Measurements from ENCODE around the gene APOL4. TPM values are rescaled to one million over a fixed set of nuclear protein-coding genes. Genes with fewer than 3 reads are reported as not detected.

Gene APOL4
- total and polyA plus RNA-seq, 7 donors = 1.2 to 14.0 (median 4.8) TPM

DNA sequence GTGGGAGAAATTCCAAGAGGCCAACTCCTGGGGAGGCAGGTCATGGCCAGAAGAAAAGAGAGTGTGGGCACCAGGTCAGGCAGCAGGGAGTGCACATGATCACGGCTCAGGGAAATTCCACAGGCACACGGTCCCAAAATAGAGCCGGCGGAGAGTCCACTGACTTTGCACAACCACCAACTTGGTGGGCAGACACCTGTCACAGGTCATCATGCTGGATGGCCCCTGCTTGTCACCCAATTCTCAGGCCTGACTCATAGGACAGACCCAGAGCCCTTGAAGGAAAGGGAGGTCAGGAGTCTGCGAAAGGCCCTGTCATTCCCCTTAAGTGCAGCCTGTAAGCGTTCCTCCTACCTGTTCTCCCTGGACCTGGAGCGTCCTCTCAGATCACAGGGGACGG lies 21.9 kb upstream of the APOL4 start:
- peaks cover 0 to 12% (median 8%) of the 10 kb centered on the region in 4 donors for H3K36me3 ChIP-seq
- peaks cover 0 to 21% (median 0%) of the 10 kb centered on the region in 4 donors for H3K4me1 ChIP-seq
- intact Hi-C loops (cut with DNase I) = no loop called here
- H3K27ac ChIP-seq = no peak overlapping the region
- no peak for DNase-seq
- no peak overlapping the region for H3K4me3 ChIP-seq
- 92 to 93% methylated on average over 8 of the region's 8 CpGs for WGBS, 2 donors
- H3K27me3 ChIP-seq = no peaks in the 10 kb centered on the region
- TF ChIP-seq POLR2A (IDR thresholded peaks at IDR 0.05) (no peak), POLR2AphosphoS5 (IDR thresholded peaks at IDR 0.05) (no peak), EP300 (IDR thresholded peaks at IDR 0.05) (no peak)
- TF ChIP-seq, protein P1, sequence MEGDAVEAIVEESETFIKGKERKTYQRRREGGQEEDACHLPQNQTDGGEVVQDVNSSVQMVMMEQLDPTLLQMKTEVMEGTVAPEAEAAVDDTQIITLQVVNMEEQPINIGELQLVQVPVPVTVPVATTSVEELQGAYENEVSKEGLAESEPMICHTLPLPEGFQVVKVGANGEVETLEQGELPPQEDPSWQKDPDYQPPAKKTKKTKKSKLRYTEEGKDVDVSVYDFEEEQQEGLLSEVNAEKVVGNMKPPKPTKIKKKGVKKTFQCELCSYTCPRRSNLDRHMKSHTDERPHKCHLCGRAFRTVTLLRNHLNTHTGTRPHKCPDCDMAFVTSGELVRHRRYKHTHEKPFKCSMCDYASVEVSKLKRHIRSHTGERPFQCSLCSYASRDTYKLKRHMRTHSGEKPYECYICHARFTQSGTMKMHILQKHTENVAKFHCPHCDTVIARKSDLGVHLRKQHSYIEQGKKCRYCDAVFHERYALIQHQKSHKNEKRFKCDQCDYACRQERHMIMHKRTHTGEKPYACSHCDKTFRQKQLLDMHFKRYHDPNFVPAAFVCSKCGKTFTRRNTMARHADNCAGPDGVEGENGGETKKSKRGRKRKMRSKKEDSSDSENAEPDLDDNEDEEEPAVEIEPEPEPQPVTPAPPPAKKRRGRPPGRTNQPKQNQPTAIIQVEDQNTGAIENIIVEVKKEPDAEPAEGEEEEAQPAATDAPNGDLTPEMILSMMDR (IDR thresholded peaks at IDR 0.05) = no peak
- no peaks in the 10 kb centered on the region for H3K9me3 ChIP-seq

DNA sequence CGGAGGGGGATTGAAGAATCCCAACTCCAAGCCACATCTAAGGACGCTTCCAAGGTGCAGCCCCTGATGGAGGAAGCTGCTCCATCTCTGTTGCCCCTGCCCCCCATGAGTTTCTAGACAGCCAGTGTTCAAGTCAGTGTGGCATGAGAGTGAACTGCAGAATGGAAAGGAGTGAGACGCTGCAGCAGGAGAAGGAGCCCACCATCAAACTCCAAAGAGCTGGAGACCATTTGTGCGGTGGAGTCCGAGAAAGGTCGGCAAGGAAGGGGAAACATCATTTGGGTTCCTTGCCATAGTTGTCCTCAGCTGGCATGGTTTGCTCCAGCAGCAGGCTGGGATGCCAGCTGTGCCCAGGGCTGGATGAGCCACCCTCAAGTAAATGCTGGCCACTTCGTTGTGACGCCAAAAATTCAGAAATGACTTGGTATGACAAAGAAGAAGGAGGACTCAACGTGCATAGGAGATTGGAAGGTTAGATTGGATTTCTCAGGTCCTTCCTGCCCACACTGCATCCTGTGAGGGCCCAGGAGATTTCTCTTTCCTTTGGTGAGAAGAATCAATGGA lies 21.4 kb upstream of the APOL4 start:
- Histone ChIP-seq H3K4me3 (no peak overlapping the region), H3K36me3 (peaks cover 0 to 8% (median 5%) of the 10 kb centered on the region in 4 donors), H3K27ac (no peak overlapping the region), H3K9me3 (no peaks in the 10 kb centered on the region), H3K4me1 (peaks cover 0 to 21% (median 0%) of the 10 kb centered on the region in 4 donors), H3K27me3 (no peaks in the 10 kb centered on the region)
- intact Hi-C loops (cut with DNase I) = no loop called here
- WGBS, 2 donors = 91 to 93% methylated on average over 9 of the region's 9 CpGs
- no peak for DNase-seq
- TF ChIP-seq EP300 (IDR thresholded peaks at IDR 0.05) = no peak
- TF ChIP-seq POLR2A (IDR thresholded peaks at IDR 0.05) = no peak
- TF ChIP-seq, protein P1 (IDR thresholded peaks at IDR 0.05) = no peak
- no peak for TF ChIP-seq POLR2AphosphoS5 (IDR thresholded peaks at IDR 0.05)

DNA sequence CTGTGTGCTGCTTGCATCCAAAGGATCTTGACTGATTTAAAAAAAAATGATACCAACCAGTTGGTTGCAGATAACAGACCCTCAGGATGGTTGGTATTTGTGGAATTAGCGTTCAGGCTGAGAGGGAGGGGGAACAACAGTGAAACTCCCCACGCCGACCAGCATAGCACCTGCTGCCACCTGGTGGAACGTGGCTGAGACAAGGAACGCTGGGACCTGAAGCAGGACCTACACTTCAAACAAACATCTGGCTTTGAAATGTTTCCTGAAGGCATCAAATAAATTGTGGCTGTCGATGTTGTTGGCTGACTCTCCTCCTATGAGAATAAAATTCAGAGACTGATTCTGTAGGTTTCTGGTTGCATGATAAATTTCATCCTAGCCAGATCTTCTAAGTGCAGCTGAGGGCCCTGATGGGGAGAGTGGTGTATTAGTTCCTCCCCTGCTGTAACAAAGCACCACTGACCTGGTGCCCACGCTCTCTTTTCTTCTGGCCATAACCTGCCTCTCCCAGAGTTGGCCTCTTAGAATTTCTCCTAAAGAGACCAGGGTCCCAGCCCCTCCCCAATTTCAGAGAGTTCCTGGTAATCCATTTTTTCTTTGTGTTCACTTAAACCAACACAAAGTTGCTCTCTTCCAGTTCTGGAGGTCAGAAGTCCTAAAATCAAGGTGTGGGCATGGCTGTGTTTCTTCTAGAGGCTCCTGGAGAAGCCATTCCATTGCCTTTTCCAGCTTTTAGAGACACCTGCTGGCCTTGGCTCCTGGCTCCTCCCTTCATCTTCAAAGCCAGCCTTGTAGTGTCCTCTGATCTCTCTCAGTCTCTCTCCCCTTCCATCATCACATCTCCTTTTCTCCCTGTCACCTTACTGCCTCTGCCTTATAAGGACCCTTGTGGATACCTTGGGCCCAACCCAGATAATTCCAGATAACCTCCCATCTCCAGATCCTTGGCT lies 20.5 kb upstream of the APOL4 start:
- Histone ChIP-seq H3K36me3 (no peaks in the 10 kb centered on the region), H3K27ac (no peak overlapping the region), H3K4me3 (no peak overlapping the region), H3K27me3 (no peaks in the 10 kb centered on the region), H3K9me3 (no peaks in the 10 kb centered on the region), H3K4me1 (peaks cover 0 to 21% (median 0%) of the 10 kb centered on the region in 4 donors)
- DNase-seq = no peak
- WGBS, 2 donors = 9 to 14% methylated on average over 7 of the region's 7 CpGs
- no peak for TF ChIP-seq EP300 (IDR thresholded peaks at IDR 0.05)
- TF ChIP-seq POLR2A (IDR thresholded peaks at IDR 0.05) = no peak
- TF ChIP-seq, protein P1 (IDR thresholded peaks at IDR 0.05) = peak in 3 of 4 experiments; percentile 21 to 45 (median 35)
- no peak for TF ChIP-seq POLR2AphosphoS5 (IDR thresholded peaks at IDR 0.05)
- intact Hi-C loops (cut with DNase I) = no loop called here

DNA sequence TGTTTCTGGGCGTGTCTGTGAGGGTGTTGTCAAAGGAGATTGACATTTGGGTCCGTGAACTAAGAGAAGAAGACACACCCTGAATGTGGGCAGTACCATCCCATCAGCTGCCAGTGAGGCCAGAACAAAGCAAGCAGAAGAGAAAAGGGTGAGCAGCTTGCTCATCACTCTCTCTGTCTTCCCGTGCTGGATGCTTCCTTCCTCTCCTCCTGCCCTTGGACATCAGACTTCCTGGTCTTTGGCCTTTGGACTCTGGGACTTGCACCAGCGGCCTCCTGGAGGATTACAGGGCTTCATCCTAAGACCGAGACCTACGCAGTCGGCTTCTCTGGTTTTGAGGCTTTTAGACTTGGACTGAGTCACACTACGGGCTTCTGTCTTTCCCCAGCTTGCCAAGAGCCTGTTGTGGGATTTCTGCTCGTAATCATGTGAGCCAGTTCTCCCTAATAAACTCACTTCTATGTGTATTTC lies 18.9 kb upstream of the APOL4 start:
- Histone ChIP-seq H3K36me3 (no peaks in the 10 kb centered on the region), H3K4me3 (no peak overlapping the region), H3K27me3 (no peaks in the 10 kb centered on the region), H3K9me3 (no peaks in the 10 kb centered on the region), H3K4me1 (peaks cover 0 to 21% (median 0%) of the 10 kb centered on the region in 4 donors), H3K27ac (peak overlapping the region in 2 of 4 donors; percentile 20 to 69)
- 30 to 60% methylated on average over 9 of the region's 9 CpGs for WGBS, 2 donors
- TF ChIP-seq, protein P1 (IDR thresholded peaks at IDR 0.05) = no peak
- TF ChIP-seq POLR2AphosphoS5 (IDR thresholded peaks at IDR 0.05) (no peak), EP300 (IDR thresholded peaks at IDR 0.05) (no peak), POLR2A (IDR thresholded peaks at IDR 0.05) (no peak)
- peak; percentile 81 for DNase-seq
- intact Hi-C loops (cut with DNase I) = no loop called here

All from sigmoid colon (tissue), 7 donors.